K562 (cell line): ENCODE results near the gene VSIG10. TPM values are rescaled to one million over a fixed set of nuclear protein-coding genes. Genes with fewer than 3 reads are reported as not detected.

ENCODE experiments used
- ETV6 ChIP-seq, 3 experiments: fragments of 150-350 bp in 1 of 3; sonication (generic) in 1 of 3; formaldehyde crosslinking in 1 of 3; IDR thresholded peaks; 2 replicates each; pipeline versions ENCODE4 v1.6.1 to v1.8.0; 2014 to 2022; ENCODE audit warnings: borderline replicate concordance in 2 of 3, low read depth in 2 of 3, antibody characterized with exemption in 1 of 3, low read length in 1 of 3, mild to moderate bottlenecking in 1 of 3, missing genetic modification reagents in 1 of 3
- HNRNPH1 ChIP-seq: fragments of 200-400 bp; formaldehyde crosslinking; optimal IDR thresholded peaks from 2 replicates; pipeline ENCODE3; 2017; ENCODE audit warnings: low read depth, mild to moderate bottlenecking, low read length, moderate library complexity
- KDM5B ChIP-seq: fragments of 200-600 bp; sonication (generic); IDR thresholded peaks from 2 replicates; pipeline ENCODE4 v1.6.1; 2012; ENCODE audit warnings: low read depth, mild to moderate bottlenecking, moderate library complexity, low read length, control low read depth, inconsistent platforms; ENCODE audit not compliant: insufficient replicate concordance
- NONO ChIP-seq, 2 experiments: fragments of 200-400 bp in 1 of 2; fragments of 450-650 bp in 1 of 2; formaldehyde crosslinking in 1 of 2; IDR thresholded peaks; 2 replicates each; pipeline ENCODE4 v1.6.1; 2017; ENCODE audit warnings: low read depth in 2 of 2, mild to moderate bottlenecking in 2 of 2, moderate library complexity in 2 of 2, low read length in 1 of 2
- RFX5 ChIP-seq: IDR thresholded peaks from 2 replicates; pipeline ENCODE4 v1.6.1; 2011; ENCODE audit warnings: low read depth, mild to moderate bottlenecking, improper control_type of control experiment, low read length
- SIRT6 ChIP-seq: IDR thresholded peaks from one replicate; pipeline ENCODE4 v1.6.1; 2012; ENCODE audit warnings: low read depth, mild to moderate bottlenecking, control low read depth, inconsistent platforms, low read length, moderate library complexity
- SLC30A9 ChIP-seq: fragments of 250-450 bp; sonication (Bioruptor Pico); IDR thresholded peaks from 2 replicates; pipeline ENCODE4 v1.8.0; 2022; ENCODE audit warnings: mild to moderate bottlenecking, moderate library complexity
- TARDBP ChIP-seq: fragments of 450-650 bp; IDR thresholded peaks from 2 replicates; pipeline ENCODE4 v1.6.1; 2016
- ZNF354B ChIP-seq: fragments of 250-450 bp; sonication (Bioruptor Pico); IDR thresholded peaks from 2 replicates; pipeline ENCODE4 v1.4.0; 2020
- ZNF584 ChIP-seq: fragments of 200-800 bp; sonication (Bioruptor generic); IDR thresholded peaks from 2 replicates; pipeline ENCODE4 v1.6.1; 2016; ENCODE audit warnings: low read depth, mild to moderate bottlenecking, missing genetic modification characterization, missing compliant biosample characterization
- ZNF695 ChIP-seq: fragments of 450-650 bp; formaldehyde crosslinking; IDR thresholded peaks from 2 replicates; pipeline ENCODE4 v1.4.0; 2020; ENCODE audit warnings: mild to moderate bottlenecking, moderate library complexity
- polyA plus RNA-seq, 8 experiments: library from polyadenylated mRNA; depleted of rRNA in 4 of 8; stranded (reverse) in 5 of 8; unstranded in 3 of 8; fragments of >200 nt; fragmentation: Nextera tagmentation in 2 of 8; fragmentation: Illumina TruSeq in 1 of 8; extraction: Ambion mirVana in 2 of 8; extraction: Trizol in 1 of 8; gene quantifications; 2 replicates each; pipeline versions ENCODE4 v1.2.1 to v1.2.3, GENCODE V29; 2011 to 2014; ENCODE audit warnings: inconsistent platforms in 1 of 8, missing spikeins in 1 of 8
- total RNA-seq, 7 experiments: library from RNA; depleted of rRNA in 6 of 7; stranded (reverse); fragments of >200 nt in 6 of 7; fragmentation: Illumina TruSeq in 2 of 7; extraction: Trizol in 2 of 7; gene quantifications; 2 replicates each; pipeline versions ENCODE4 v1.2.1 to v1.2.3, GENCODE V29; 2011 to 2021; ENCODE audit warnings: low replicate concordance in 1 of 7
- TF ChIP-seq, protein P1 (sequence below), 3 experiments: fragments of 200-800 bp in 1 of 3; fragments of 250-450 bp in 1 of 3; fragments of 450-650 bp in 1 of 3; sonication (Bioruptor Pico) in 1 of 3; sonication (Bioruptor generic) in 1 of 3; formaldehyde crosslinking in 1 of 3; IDR thresholded peaks; 2 replicates each; pipeline versions ENCODE4 v1.6.1 to v1.8.0; 2016 to 2022; ENCODE audit warnings: mild to moderate bottlenecking in 2 of 3, missing genetic modification characterization in 2 of 3, missing compliant biosample characterization in 1 of 3, moderate library complexity in 1 of 3
- TF ChIP-seq, protein P2 (sequence below): fragments of 250-450 bp; sonication (Bioruptor Pico); IDR thresholded peaks from 2 replicates; pipeline ENCODE4 v1.4.0; 2020
- TF ChIP-seq, protein P3 (sequence below): sonication (generic); formaldehyde crosslinking; IDR thresholded peaks from 2 replicates; pipeline ENCODE4 v1.8.1; 2023; ENCODE audit warnings: mild to moderate bottlenecking, missing genetic modification reagents
- TF ChIP-seq, protein P4 (sequence below): sonication (generic); IDR thresholded peaks from 2 replicates; pipeline ENCODE4 v1.6.1; 2016
- TF ChIP-seq, protein P5 (sequence below): sonication (generic); formaldehyde crosslinking; IDR thresholded peaks from 2 replicates; pipeline ENCODE4 v1.4.0; 2020; ENCODE audit warnings: mild to moderate bottlenecking, missing genetic modification reagents

Gene VSIG10
- total and polyA plus RNA-seq, 9 of the 15 experiments (the other 6 are each of a cell fraction or from before 2014, with no cell fraction given) = 4.1 to 8.8 (median 4.7) TPM

DNA sequence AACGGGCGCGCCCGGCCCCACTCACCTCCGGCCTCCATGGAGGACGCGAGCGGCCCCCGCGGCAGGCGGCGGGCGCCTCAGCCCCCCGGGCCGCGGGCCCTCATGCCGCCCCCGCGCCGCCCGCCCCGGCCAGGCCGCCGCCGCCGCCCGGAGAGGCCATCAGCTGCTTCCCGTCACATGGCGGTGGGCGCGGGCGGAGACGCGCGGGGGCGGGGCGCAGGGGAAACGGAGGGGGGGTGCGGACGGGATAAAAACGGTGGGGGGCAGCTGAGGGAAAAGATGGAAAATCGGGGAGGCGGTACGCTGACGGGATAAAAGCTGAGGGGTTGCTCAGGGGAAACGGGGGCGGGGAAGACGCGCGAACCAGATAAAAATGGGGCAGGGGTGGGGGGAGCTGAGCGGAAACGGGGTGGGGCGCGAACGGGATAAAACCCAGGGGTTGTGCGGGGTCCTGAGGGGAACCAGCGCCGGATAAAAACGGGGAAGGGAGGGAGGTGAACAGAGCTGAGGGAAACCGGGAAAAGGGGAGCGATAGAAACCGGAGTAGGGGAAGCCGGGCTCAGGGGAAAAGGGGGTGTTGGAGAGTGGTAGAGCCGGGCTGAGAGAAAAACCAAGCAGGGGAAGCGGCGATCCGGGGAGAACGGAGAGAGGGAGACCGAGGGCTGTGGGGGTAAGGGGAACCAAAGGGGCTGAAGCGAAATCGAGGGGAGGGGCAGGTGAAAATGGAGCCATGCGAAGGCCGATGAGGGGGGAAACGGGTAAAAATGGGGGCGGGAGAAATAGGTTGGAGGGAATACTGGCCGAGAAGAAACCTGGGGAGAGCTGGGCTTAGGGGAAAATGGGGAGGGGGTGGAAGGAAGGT lies 42.6 kb downstream of the VSIG10 start, which contains the start of gene WSB2 (continued):
- TF ChIP-seq, protein P1, sequence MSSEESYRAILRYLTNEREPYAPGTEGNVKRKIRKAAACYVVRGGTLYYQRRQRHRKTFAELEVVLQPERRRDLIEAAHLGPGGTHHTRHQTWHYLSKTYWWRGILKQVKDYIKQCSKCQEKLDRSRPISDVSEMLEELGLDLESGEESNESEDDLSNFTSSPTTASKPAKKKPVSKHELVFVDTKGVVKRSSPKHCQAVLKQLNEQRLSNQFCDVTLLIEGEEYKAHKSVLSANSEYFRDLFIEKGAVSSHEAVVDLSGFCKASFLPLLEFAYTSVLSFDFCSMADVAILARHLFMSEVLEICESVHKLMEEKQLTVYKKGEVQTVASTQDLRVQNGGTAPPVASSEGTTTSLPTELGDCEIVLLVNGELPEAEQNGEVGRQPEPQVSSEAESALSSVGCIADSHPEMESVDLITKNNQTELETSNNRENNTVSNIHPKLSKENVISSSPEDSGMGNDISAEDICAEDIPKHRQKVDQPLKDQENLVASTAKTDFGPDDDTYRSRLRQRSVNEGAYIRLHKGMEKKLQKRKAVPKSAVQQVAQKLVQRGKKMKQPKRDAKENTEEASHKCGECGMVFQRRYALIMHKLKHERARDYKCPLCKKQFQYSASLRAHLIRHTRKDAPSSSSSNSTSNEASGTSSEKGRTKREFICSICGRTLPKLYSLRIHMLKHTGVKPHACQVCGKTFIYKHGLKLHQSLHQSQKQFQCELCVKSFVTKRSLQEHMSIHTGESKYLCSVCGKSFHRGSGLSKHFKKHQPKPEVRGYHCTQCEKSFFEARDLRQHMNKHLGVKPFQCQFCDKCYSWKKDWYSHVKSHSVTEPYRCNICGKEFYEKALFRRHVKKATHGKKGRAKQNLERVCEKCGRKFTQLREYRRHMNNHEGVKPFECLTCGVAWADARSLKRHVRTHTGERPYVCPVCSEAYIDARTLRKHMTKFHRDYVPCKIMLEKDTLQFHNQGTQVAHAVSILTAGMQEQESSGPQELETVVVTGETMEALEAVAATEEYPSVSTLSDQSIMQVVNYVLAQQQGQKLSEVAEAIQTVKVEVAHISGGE (CRISPR knock-in tag; IDR thresholded peaks at IDR 0.05) = peak in 1 of 3 experiments; percentile 60; a peak in 2 of 6 replicates
- TF ChIP-seq, protein P2, sequence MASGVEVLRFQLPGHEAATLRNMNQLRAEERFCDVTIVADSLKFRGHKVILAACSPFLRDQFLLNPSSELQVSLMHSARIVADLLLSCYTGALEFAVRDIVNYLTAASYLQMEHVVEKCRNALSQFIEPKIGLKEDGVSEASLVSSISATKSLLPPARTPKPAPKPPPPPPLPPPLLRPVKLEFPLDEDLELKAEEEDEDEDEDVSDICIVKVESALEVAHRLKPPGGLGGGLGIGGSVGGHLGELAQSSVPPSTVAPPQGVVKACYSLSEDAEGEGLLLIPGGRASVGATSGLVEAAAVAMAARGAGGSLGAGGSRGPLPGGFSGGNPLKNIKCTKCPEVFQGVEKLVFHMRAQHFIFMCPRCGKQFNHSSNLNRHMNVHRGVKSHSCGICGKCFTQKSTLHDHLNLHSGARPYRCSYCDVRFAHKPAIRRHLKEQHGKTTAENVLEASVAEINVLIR (CRISPR knock-in tag) = no peak
- TF ChIP-seq, protein P3, sequence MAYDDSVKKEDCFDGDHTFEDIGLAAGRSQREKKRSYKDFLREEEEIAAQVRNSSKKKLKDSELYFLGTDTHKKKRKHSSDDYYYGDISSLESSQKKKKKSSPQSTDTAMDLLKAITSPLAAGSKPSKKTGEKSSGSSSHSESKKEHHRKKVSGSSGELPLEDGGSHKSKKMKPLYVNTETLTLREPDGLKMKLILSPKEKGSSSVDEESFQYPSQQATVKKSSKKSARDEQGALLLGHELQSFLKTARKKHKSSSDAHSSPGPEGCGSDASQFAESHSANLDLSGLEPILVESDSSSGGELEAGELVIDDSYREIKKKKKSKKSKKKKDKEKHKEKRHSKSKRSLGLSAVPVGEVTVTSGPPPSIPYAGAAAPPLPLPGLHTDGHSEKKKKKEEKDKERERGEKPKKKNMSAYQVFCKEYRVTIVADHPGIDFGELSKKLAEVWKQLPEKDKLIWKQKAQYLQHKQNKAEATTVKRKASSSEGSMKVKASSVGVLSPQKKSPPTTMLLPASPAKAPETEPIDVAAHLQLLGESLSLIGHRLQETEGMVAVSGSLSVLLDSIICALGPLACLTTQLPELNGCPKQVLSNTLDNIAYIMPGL (CRISPR knock-in tag) = no peak
- TF ChIP-seq, protein P4, sequence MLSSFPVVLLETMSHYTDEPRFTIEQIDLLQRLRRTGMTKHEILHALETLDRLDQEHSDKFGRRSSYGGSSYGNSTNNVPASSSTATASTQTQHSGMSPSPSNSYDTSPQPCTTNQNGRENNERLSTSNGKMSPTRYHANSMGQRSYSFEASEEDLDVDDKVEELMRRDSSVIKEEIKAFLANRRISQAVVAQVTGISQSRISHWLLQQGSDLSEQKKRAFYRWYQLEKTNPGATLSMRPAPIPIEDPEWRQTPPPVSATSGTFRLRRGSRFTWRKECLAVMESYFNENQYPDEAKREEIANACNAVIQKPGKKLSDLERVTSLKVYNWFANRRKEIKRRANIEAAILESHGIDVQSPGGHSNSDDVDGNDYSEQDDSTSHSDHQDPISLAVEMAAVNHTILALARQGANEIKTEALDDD = no peak
- TF ChIP-seq, protein P5, sequence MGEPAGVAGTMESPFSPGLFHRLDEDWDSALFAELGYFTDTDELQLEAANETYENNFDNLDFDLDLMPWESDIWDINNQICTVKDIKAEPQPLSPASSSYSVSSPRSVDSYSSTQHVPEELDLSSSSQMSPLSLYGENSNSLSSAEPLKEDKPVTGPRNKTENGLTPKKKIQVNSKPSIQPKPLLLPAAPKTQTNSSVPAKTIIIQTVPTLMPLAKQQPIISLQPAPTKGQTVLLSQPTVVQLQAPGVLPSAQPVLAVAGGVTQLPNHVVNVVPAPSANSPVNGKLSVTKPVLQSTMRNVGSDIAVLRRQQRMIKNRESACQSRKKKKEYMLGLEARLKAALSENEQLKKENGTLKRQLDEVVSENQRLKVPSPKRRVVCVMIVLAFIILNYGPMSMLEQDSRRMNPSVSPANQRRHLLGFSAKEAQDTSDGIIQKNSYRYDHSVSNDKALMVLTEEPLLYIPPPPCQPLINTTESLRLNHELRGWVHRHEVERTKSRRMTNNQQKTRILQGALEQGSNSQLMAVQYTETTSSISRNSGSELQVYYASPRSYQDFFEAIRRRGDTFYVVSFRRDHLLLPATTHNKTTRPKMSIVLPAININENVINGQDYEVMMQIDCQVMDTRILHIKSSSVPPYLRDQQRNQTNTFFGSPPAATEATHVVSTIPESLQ (CRISPR knock-in tag) = no peak
- TF ChIP-seq KDM5B (peak; percentile 16), ETV6 (IDR thresholded peaks at IDR 0.05; ENCODE audit: borderline replicate concordance in 1 of 2, low read depth in 2 of 2, low read length in 1 of 2) (no peak), ETV6 (CRISPR knock-in tag; IDR thresholded peaks at IDR 0.05; ENCODE audit: borderline replicate concordance) (no peak), SIRT6 (no peak), RFX5 (no peak), NONO (IDR thresholded peaks at IDR 0.05; ENCODE audit: low read depth in 2 of 2, low read length in 1 of 2) (no peak), ZNF354B (no peak), SLC30A9 (no peak), ZNF695 (CRISPR knock-in tag) (no peak), TARDBP (no peak), ZNF584 (CRISPR knock-in tag) (no peak), HNRNPH1 (no peak)
